Measurements from ENCODE around the gene PPARD. TPM values are rescaled to one million over a fixed set of nuclear protein-coding genes. Genes with fewer than 3 reads are reported as not detected.
A peak's percentile ranks its signal among the peaks of the same experiment; 100 is the strongest.

The PPARD gene
- total and polyA plus RNA-seq, 11 donors, result 10.0 to 23.8 (median 13.8) TPM

DNA sequence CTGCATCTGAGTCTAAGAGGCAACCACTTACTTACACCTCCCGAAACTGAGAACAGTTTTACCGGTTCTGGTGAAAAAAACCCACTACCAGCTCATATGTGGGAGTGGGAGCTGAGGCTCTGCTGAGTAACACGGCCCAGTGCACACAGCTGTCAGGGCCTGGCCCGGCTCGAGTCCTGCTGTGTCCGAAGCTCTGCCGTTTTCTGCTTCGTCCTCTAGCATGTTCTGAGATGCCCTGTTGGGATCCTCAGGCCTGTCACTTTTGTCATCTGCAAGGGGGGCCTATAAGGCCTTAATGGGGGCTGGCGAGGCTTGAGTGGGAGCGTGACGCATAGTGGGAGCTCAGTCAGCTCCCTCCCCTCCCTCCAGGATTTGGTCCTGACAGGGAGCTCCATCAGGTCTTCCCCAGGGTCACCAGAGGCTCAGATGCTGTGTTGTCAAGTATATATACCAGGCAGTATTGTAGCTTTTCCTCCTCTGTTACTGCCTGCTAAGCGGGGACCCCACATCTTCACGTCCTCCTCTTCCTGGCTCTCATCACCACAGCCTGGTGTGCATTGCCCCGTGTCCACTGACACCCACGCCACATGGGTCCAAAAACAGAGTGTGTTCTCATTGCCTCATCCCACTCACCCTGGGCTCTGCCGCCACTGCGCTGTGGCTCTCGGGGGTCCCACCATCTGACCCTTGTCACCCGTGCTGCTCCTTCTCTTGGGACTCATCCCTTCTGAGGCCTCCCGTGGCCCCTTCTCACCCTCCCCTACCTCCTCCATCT, 64.5 kb downstream of the PPARD start:
- no peaks in the 10 kb centered on the region for H3K27me3 ChIP-seq
- intact Hi-C loops (cut with DNase I), result no loop called here
- ATAC-seq (peak in 1 of 4 donors; percentile 5), DNase-seq (no peak)
- H3K4me1 ChIP-seq, result peaks cover 0 to 11% (median 2%) of the 10 kb centered on the region in 12 donors
- H3K36me3 ChIP-seq, result peaks cover 0 to 22% (median 9%) of the 10 kb centered on the region in 9 donors
- TF ChIP-seq POLR2A (IDR thresholded peaks at IDR 0.05), result no peak
- TF ChIP-seq, protein P1, sequence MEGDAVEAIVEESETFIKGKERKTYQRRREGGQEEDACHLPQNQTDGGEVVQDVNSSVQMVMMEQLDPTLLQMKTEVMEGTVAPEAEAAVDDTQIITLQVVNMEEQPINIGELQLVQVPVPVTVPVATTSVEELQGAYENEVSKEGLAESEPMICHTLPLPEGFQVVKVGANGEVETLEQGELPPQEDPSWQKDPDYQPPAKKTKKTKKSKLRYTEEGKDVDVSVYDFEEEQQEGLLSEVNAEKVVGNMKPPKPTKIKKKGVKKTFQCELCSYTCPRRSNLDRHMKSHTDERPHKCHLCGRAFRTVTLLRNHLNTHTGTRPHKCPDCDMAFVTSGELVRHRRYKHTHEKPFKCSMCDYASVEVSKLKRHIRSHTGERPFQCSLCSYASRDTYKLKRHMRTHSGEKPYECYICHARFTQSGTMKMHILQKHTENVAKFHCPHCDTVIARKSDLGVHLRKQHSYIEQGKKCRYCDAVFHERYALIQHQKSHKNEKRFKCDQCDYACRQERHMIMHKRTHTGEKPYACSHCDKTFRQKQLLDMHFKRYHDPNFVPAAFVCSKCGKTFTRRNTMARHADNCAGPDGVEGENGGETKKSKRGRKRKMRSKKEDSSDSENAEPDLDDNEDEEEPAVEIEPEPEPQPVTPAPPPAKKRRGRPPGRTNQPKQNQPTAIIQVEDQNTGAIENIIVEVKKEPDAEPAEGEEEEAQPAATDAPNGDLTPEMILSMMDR (IDR thresholded peaks at IDR 0.05), result no peak
- no peaks in the 10 kb centered on the region for H3K9me3 ChIP-seq
- H3K27ac ChIP-seq, result no peak overlapping the region
- H3K4me3 ChIP-seq, result no peak overlapping the region
- 89 to 94% (median 91%) methylated on average over 20 of the region's 20 CpGs for WGBS, 4 donors

DNA sequence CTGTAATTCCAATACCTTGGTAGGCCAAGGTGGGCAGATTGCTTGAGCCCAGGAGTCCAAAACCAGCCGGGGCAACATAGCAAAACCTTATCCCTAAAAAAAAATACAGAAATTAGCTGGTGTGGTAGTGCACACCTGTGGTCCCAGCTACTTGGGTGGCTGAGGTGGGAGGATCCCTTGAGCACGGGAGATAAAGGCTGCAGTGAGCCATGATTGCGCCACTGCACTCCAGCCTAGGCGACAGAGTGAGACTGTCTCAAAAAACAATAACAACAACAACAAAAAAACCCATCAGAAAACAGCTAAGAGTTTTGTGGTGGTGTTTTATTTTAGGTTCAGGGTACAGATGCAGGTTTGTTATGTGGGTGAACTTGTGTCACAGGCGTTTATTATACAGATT, 66.9 kb downstream of the PPARD start:
- ATAC-seq, result no peak
- intact Hi-C loops (cut with DNase I), result no loop called here
- Histone ChIP-seq H3K27me3 (no peaks in the 10 kb centered on the region), H3K27ac (no peak overlapping the region), H3K4me3 (no peak overlapping the region), H3K9me3 (no peaks in the 10 kb centered on the region), H3K36me3 (peaks cover 0 to 45% (median 25%) of the 10 kb centered on the region in 9 donors), H3K4me1 (peaks cover 0 to 5% (median 0%) of the 10 kb centered on the region in 12 donors)
- DNase-seq, result no peak
- WGBS, 4 donors, result 88 to 95% (median 92%) methylated on average over 5 of the region's 5 CpGs
- TF ChIP-seq, protein P1 (IDR thresholded peaks at IDR 0.05), result no peak
- TF ChIP-seq POLR2A (IDR thresholded peaks at IDR 0.05), result no peak

DNA sequence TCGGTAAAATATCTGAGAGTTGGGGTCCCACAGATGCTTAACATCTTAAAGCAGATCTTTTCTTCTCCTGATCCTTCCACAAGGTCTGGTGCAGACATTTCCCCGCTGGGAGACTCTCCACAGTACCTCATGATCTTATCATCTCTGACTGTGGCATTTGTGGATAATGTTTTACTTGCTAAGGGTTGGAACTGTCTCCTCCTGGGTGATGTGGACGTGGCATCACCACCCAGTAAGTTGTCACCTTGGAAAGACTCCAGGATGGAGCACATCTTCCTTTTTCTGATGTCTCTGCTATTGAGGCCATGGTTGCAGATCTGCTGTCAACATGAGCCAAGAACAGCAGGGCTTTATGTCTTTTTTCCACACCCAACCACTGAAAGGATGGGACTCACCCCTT, 67.8 kb downstream of the PPARD start:
- Histone ChIP-seq H3K9me3 (no peaks in the 10 kb centered on the region), H3K36me3 (peaks cover 0 to 46% (median 25%) of the 10 kb centered on the region in 9 donors), H3K4me3 (no peak overlapping the region), H3K4me1 (peaks cover 0 to 12% (median 4%) of the 10 kb centered on the region in 12 donors), H3K27ac (no peak overlapping the region), H3K27me3 (no peaks in the 10 kb centered on the region)
- intact Hi-C loops (cut with DNase I), result loop anchor here in 3 of 10 donors (5.0 to 10.0 kb wide), 3 partner anchors 38 to 68 kb away; partner anchors contain the start of gene PPARD (in 2 of the 3)
- no peak for DNase-seq
- ATAC-seq, result no peak
- TF ChIP-seq, protein P1 (IDR thresholded peaks at IDR 0.05), result no peak
- no peak for TF ChIP-seq POLR2A (IDR thresholded peaks at IDR 0.05)
- WGBS, 4 donors, result 62 to 85% (median 65%) methylated on average over 3 of the region's 3 CpGs

DNA sequence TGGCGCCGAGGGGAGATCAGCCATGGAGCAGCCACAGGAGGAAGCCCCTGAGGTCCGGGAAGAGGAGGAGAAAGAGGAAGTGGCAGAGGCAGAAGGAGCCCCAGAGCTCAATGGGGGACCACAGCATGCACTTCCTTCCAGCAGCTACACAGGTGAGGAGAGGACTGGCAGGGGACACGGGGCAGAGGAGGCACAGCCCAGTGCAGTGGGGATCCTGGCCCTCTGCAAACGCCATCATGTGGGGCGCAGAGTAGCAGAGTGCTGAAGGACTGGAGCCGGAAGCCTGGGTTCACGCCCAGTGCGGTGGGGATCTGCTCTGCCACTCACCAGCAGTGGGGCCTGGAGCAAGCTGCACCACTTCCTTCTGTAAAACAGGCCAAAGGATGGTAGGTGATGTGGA, 68.7 kb downstream of the PPARD start:
- TF ChIP-seq POLR2A (IDR thresholded peaks at IDR 0.05), result no peak
- TF ChIP-seq, protein P1 (IDR thresholded peaks at IDR 0.05), result no peak
- intact Hi-C loops (cut with DNase I), result loop anchor here in 3 of 10 donors (5.0 to 10.0 kb wide), 3 partner anchors 39 to 69 kb away; partner anchors contain the start of gene PPARD (in 2 of the 3)

More for the DNA sequence above, 68.7 kb downstream of the PPARD start:
- Histone ChIP-seq H3K9me3 (no peaks in the 10 kb centered on the region), H3K4me1 (peaks cover 0 to 12% (median 4%) of the 10 kb centered on the region in 12 donors), H3K27ac (no peak overlapping the region), H3K27me3 (no peaks in the 10 kb centered on the region), H3K4me3 (no peak overlapping the region), H3K36me3 (peaks cover 0 to 52% (median 25%) of the 10 kb centered on the region in 9 donors)
- DNase-seq (no peak), ATAC-seq (no peak)
- WGBS, 4 donors, result 80 to 88% (median 84%) methylated on average over 9 of the region's 9 CpGs
